PC-9 (cell line): ENCODE results near the gene DCLK3.

ENCODE experiments used
- EZH2 ChIP-seq: fragments of 200-600 bp; sonication (generic); IDR thresholded peaks from 2 replicates; pipeline ENCODE4 v1.8.0; 2017; ENCODE audit warnings: antibody characterized with exemption, low read depth
- TF ChIP-seq, protein P1 (sequence below): fragments of 200-600 bp; sonication (generic); conservative IDR thresholded peaks from 2 replicates; pipeline ENCODE4 v1.6.1; 2017; ENCODE audit warnings: mixed run types, antibody characterized with exemption, mild to moderate bottlenecking, moderate library complexity

- TF ChIP-seq, protein P1, sequence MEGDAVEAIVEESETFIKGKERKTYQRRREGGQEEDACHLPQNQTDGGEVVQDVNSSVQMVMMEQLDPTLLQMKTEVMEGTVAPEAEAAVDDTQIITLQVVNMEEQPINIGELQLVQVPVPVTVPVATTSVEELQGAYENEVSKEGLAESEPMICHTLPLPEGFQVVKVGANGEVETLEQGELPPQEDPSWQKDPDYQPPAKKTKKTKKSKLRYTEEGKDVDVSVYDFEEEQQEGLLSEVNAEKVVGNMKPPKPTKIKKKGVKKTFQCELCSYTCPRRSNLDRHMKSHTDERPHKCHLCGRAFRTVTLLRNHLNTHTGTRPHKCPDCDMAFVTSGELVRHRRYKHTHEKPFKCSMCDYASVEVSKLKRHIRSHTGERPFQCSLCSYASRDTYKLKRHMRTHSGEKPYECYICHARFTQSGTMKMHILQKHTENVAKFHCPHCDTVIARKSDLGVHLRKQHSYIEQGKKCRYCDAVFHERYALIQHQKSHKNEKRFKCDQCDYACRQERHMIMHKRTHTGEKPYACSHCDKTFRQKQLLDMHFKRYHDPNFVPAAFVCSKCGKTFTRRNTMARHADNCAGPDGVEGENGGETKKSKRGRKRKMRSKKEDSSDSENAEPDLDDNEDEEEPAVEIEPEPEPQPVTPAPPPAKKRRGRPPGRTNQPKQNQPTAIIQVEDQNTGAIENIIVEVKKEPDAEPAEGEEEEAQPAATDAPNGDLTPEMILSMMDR, result no peak
- TF ChIP-seq EZH2, result no peak
Observed at GRCh38 chr3:36763850-36764703, at the start of gene DCLK3.
